ENCODE measurements around the gene PODXL2. TPM values are rescaled to one million over a fixed set of nuclear protein-coding genes. Genes with fewer than 3 reads are reported as not detected.

Gene PODXL2
- total RNA-seq, result 10 to 100 TPM; 12.1 to 19.0 TPM

- no peak within 1 kb of the TSS for H3K27ac ChIP-seq
- no peak for TF ChIP-seq CTCF (IDR thresholded peaks at IDR 0.05)
- H3K36me3 ChIP-seq, result no peaks in the 10 kb centered on the region
- no peaks in the 10 kb centered on the region for H3K27me3 ChIP-seq
- intact Hi-C loops (cut with DNase I), result no loop called here
- peak; percentile 26 for DNase-seq
- peak within 1 kb of the TSS; percentile 57 to 58 for H3K9ac ChIP-seq (ENCODE audit: low read depth in 2 of 2, low read length in 2 of 2)
- no peaks in the 10 kb centered on the region for H3K4me1 ChIP-seq
- peak within 1 kb of the TSS; percentile 52 for H3K4me3 ChIP-seq
- H3K9me3 ChIP-seq, result no peaks in the 10 kb centered on the region
These were observed at the start of gene PODXL2 for GRCh38 chr3:127628788-127629466. PODXL2 (plus strand) TSS chr3:127629185; CDS start chr3:127629220, 35 bp downstream.

- Histone ChIP-seq H3K27ac (no peak overlapping the region), H3K27me3 (no peaks in the 10 kb centered on the region), H3K4me1 (no peaks in the 10 kb centered on the region), H3K4me3 (no peak overlapping the region), H3K9me3 (no peaks in the 10 kb centered on the region), H3K36me3 (no peaks in the 10 kb centered on the region), H3K9ac (ENCODE audit: low read depth in 2 of 2, low read length in 2 of 2) (no peak overlapping the region)
- TF ChIP-seq CTCF (IDR thresholded peaks at IDR 0.05), result no peak
- intact Hi-C loops (cut with DNase I), result no loop called here
- no peak for DNase-seq
These were observed 48.5 kb upstream of the PODXL2 start for GRCh38 chr3:127580327-127581060.

GRCh38 chr3:127584734-127585133 is 44.3 kb upstream of the PODXL2 start:
- intact Hi-C loops (cut with DNase I), result no loop called here
- TF ChIP-seq CTCF (IDR thresholded peaks at IDR 0.05), result no peak
- no peaks in the 10 kb centered on the region for H3K4me1 ChIP-seq
- H3K9ac ChIP-seq (ENCODE audit: low read depth in 2 of 2, low read length in 2 of 2), result no peak overlapping the region
- no peaks in the 10 kb centered on the region for H3K9me3 ChIP-seq
- H3K27ac ChIP-seq, result no peak overlapping the region
- H3K36me3 ChIP-seq, result no peaks in the 10 kb centered on the region
- H3K27me3 ChIP-seq, result no peaks in the 10 kb centered on the region
- no peak for DNase-seq
- H3K4me3 ChIP-seq, result no peak overlapping the region

GRCh38 chr3:127585163-127585812 is 43.7 kb upstream of the PODXL2 start:
- no peak overlapping the region for H3K4me3 ChIP-seq
- no peaks in the 10 kb centered on the region for H3K27me3 ChIP-seq
- no peak overlapping the region for H3K27ac ChIP-seq
- H3K9me3 ChIP-seq, result no peaks in the 10 kb centered on the region
- no peak overlapping the region for H3K9ac ChIP-seq (ENCODE audit: low read depth in 2 of 2, low read length in 2 of 2)
- no peaks in the 10 kb centered on the region for H3K4me1 ChIP-seq
- intact Hi-C loops (cut with DNase I), result no loop called here
- H3K36me3 ChIP-seq, result no peaks in the 10 kb centered on the region
- no peak for TF ChIP-seq CTCF (IDR thresholded peaks at IDR 0.05)
- DNase-seq, result no peak

- no peak overlapping the region for H3K4me3 ChIP-seq
- no peaks in the 10 kb centered on the region for H3K9me3 ChIP-seq
- no peak for TF ChIP-seq CTCF (IDR thresholded peaks at IDR 0.05)
- intact Hi-C loops (cut with DNase I), result no loop called here
- no peaks in the 10 kb centered on the region for H3K27me3 ChIP-seq
- H3K4me1 ChIP-seq, result no peaks in the 10 kb centered on the region
- no peak for DNase-seq
- H3K9ac ChIP-seq (ENCODE audit: low read depth in 2 of 2, low read length in 2 of 2), result no peak overlapping the region
- H3K27ac ChIP-seq, result no peak overlapping the region
- H3K36me3 ChIP-seq, result no peaks in the 10 kb centered on the region
These were observed 43.1 kb upstream of the PODXL2 start for GRCh38 chr3:127585813-127586413.
